Astrocyte (in vitro differentiated cells and primary cell): Measurements from ENCODE around the gene C1orf210. TPM values are rescaled to one million over a fixed set of nuclear protein-coding genes. Genes with fewer than 3 reads are reported as not detected.
A peak's percentile ranks its signal among the peaks of the same experiment; 100 is the strongest.

Source experiments
- DNase-seq: peaks from one replicate; pipeline ENCODE4 v3.0.0-alpha.2; 2010; ENCODE audit warnings: low read depth
- FAIRE-seq: peaks from 2 replicates; lab custom pipeline; 2011; peaks lifted over from hg19 to GRCh38; lab: Jason Lieb, UNC
- H2AFZ ChIP-seq: 2 replicates; pipeline ENCODE4 v1.6.0; 2012; ENCODE audit warnings: low read depth, low read length, inconsistent platforms
- H3K27ac ChIP-seq: 2 replicates; pipeline ENCODE4 v1.5.1; 2011; ENCODE audit warnings: low read depth, low read length, inconsistent platforms
- H3K27me3 ChIP-seq: 2 replicates; pipeline ENCODE4 v1.6.0; 2011; ENCODE audit warnings: low read length, inconsistent platforms; ENCODE audit not compliant: insufficient read depth
- H3K36me3 ChIP-seq: 2 replicates; pipeline ENCODE4 v1.5.1; 2011; ENCODE audit warnings: low read length, inconsistent platforms; ENCODE audit not compliant: insufficient read depth
- H3K4me1 ChIP-seq: 2 replicates; pipeline ENCODE4 v1.5.1; 2011; ENCODE audit warnings: low read length, inconsistent platforms; ENCODE audit not compliant: insufficient read depth
- H3K4me2 ChIP-seq: 2 replicates; pipeline ENCODE4 v1.6.0; 2012; ENCODE audit warnings: low read length, inconsistent platforms
- H3K4me3 ChIP-seq: 2 replicates; pipeline ENCODE4 v1.5.1; 2011; ENCODE audit warnings: low read depth, mild to moderate bottlenecking, low read length, inconsistent platforms; ENCODE audit not compliant: insufficient read depth
- H3K79me2 ChIP-seq: 2 replicates; pipeline ENCODE4 v1.6.0; 2012; ENCODE audit warnings: mild to moderate bottlenecking, low read length, inconsistent platforms; ENCODE audit not compliant: insufficient read depth
- H3K9ac ChIP-seq: 2 replicates; pipeline ENCODE4 v1.6.0; 2012; ENCODE audit warnings: mild to moderate bottlenecking, low read length, inconsistent platforms
- H3K9me3 ChIP-seq: 2 replicates; pipeline ENCODE4 v1.5.1; 2012; ENCODE audit warnings: low read depth, mild to moderate bottlenecking, low read length, inconsistent platforms; ENCODE audit not compliant: insufficient read depth
- H4K20me1 ChIP-seq: 2 replicates; pipeline ENCODE4 v1.6.0; 2012; ENCODE audit warnings: low read length, inconsistent platforms; ENCODE audit not compliant: insufficient read depth
- H3K27ac Mint-ChIP-seq: one replicate; pipeline ENCODE4 v1.8.0; 2021; ENCODE audit warnings: mild to moderate bottlenecking, mixed read lengths; ENCODE audit not compliant: unreplicated experiment
- H3K27me3 Mint-ChIP-seq: one replicate; pipeline ENCODE4 v1.8.0; 2021; ENCODE audit warnings: low read depth, mixed read lengths; ENCODE audit not compliant: unreplicated experiment
- H3K36me3 Mint-ChIP-seq: one replicate; pipeline ENCODE4 v1.8.0; 2021; ENCODE audit warnings: low read depth, mixed read lengths; ENCODE audit not compliant: unreplicated experiment
- H3K4me1 Mint-ChIP-seq: one replicate; pipeline ENCODE4 v1.8.0; 2021; ENCODE audit warnings: low read depth, mixed read lengths; ENCODE audit not compliant: unreplicated experiment
- H3K4me3 Mint-ChIP-seq: one replicate; pipeline ENCODE4 v1.8.0; 2021; ENCODE audit warnings: mild to moderate bottlenecking, moderate library complexity, mixed read lengths; ENCODE audit not compliant: unreplicated experiment
- H3K9me3 Mint-ChIP-seq: one replicate; pipeline ENCODE4 v1.8.0; 2021; ENCODE audit warnings: mild to moderate bottlenecking, mixed read lengths; ENCODE audit not compliant: unreplicated experiment
- EZH2 ChIP-seq: IDR thresholded peaks from 2 replicates; pipeline ENCODE4 v1.6.1; 2012; ENCODE audit warnings: mild to moderate bottlenecking, low read length, inconsistent platforms; ENCODE audit not compliant: insufficient read depth
- total RNA-seq: library from RNA; stranded (reverse); gene quantifications from 2 replicates; pipeline ENCODE4 v1.2.1, GENCODE V29; 2021
- TF ChIP-seq, protein P1 (sequence below): IDR thresholded peaks from 2 replicates; pipeline ENCODE4 v1.5.1; 2011; ENCODE audit warnings: low read depth, mild to moderate bottlenecking, inconsistent platforms, low read length, moderate library complexity; ENCODE audit not compliant: insufficient read depth

The C1orf210 gene
- total RNA-seq, 1 donor from 2014 or later = 0.84 TPM

- peaks cover 8% of the 10 kb centered on the region for H3K36me3 Mint-ChIP-seq
Measured at GRCh38 chr1:43302721-43303470, 17.5 kb upstream of the C1orf210 start.

DNA sequence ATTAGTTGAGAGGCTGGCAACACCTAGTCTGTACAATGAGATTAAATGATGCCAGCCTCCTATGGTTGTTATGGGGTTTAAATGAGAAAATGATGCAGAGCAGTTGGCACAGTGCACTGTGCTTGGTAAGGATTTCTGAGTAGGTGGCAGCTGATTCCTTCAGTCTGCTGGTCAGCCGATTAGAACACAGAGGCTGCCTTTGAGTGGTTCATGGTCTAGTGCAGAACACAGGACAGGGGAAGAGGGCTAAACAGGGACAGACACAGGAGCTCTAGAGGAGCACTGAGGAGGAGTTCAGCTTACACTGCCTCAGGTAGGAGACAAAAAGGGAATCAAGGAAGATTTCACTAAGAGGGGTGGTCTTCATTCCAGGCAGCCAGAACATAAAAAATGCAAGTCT, 16.8 kb upstream of the C1orf210 start:
- FAIRE-seq (no peak), DNase-seq (no peak)
- Histone ChIP-seq H3K9me3 (no peaks in the 10 kb centered on the region), H3K9ac (no peak overlapping the region), H3K27me3 (no peaks in the 10 kb centered on the region), H3K27ac (no peak overlapping the region), H2AFZ (no peak overlapping the region), H3K36me3 (no peaks in the 10 kb centered on the region), H3K4me1 (no peaks in the 10 kb centered on the region), H3K79me2 (no peaks in the 10 kb centered on the region), H3K4me3 (no peak overlapping the region), H3K4me2 (no peak overlapping the region), H4K20me1 (no peaks in the 10 kb centered on the region)
- Mint-ChIP-seq H3K9me3 (peaks cover 7% of the 10 kb centered on the region), H3K4me3 (no peak overlapping the region), H3K4me1 (peaks cover 13% of the 10 kb centered on the region), H3K36me3 (peaks cover 8% of the 10 kb centered on the region), H3K27ac (no peak overlapping the region), H3K27me3 (peaks cover 19% of the 10 kb centered on the region)
- TF ChIP-seq, protein P1, sequence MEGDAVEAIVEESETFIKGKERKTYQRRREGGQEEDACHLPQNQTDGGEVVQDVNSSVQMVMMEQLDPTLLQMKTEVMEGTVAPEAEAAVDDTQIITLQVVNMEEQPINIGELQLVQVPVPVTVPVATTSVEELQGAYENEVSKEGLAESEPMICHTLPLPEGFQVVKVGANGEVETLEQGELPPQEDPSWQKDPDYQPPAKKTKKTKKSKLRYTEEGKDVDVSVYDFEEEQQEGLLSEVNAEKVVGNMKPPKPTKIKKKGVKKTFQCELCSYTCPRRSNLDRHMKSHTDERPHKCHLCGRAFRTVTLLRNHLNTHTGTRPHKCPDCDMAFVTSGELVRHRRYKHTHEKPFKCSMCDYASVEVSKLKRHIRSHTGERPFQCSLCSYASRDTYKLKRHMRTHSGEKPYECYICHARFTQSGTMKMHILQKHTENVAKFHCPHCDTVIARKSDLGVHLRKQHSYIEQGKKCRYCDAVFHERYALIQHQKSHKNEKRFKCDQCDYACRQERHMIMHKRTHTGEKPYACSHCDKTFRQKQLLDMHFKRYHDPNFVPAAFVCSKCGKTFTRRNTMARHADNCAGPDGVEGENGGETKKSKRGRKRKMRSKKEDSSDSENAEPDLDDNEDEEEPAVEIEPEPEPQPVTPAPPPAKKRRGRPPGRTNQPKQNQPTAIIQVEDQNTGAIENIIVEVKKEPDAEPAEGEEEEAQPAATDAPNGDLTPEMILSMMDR = no peak
- TF ChIP-seq EZH2 = no peak

More at GRCh38 chr1:43302721-43303470, 17.5 kb upstream of the C1orf210 start:
- Histone ChIP-seq H3K4me1 (no peaks in the 10 kb centered on the region), H3K4me2 (peak overlapping the region; percentile 4), H3K9ac (no peak overlapping the region), H3K36me3 (no peaks in the 10 kb centered on the region), H3K27me3 (no peaks in the 10 kb centered on the region), H3K9me3 (no peaks in the 10 kb centered on the region), H3K79me2 (no peaks in the 10 kb centered on the region), H3K27ac (no peak overlapping the region), H4K20me1 (no peaks in the 10 kb centered on the region), H3K4me3 (no peak overlapping the region), H2AFZ (no peak overlapping the region)
- TF ChIP-seq, protein P1 = no peak
- no peak for TF ChIP-seq EZH2
- no peak overlapping the region for H3K4me3 Mint-ChIP-seq
- DNase-seq (peak; percentile 28), FAIRE-seq (no peak)
- no peak overlapping the region for H3K27ac Mint-ChIP-seq
- peaks cover 10% of the 10 kb centered on the region for H3K9me3 Mint-ChIP-seq
- H3K4me1 Mint-ChIP-seq = peaks cover 13% of the 10 kb centered on the region
- H3K27me3 Mint-ChIP-seq = peaks cover 19% of the 10 kb centered on the region
